Tibial nerve (tissue), 4 donors: Measurements from ENCODE around the gene ABHD17A. TPM values are rescaled to one million over a fixed set of nuclear protein-coding genes. Genes with fewer than 3 reads are reported as not detected.

ENCODE experiments used
- DNase-seq, 2 donors: peaks; one replicate each; pipeline ENCODE4 v3.0.0-alpha.2; 2019; ENCODE audit warnings: low spot score in 2 of 2
- H3K27ac ChIP-seq, 4 donors: fragments of 200-600 bp; sonication (generic) in 3 of 4; one replicate each; pipeline ENCODE4 v1.5.1; 2017 to 2019; ENCODE audit warnings: mild to moderate bottlenecking in 1 of 4
- H3K27me3 ChIP-seq, 2 donors: fragments of 200-600 bp; sonication (generic) in 1 of 2; one replicate each; pipeline versions ENCODE4 v1.5.1 to v1.6.0; 2017 to 2019
- H3K36me3 ChIP-seq, 3 donors: fragments of 200-600 bp; sonication (generic); one replicate each; pipeline ENCODE4 v1.5.1; 2018 to 2019
- H3K4me1 ChIP-seq, 4 donors: fragments of 200-600 bp; sonication (generic) in 3 of 4; one replicate each; pipeline ENCODE4 v1.5.1; 2017 to 2019
- H3K4me3 ChIP-seq, 4 donors: fragments of 200-600 bp; sonication (generic) in 3 of 4; one replicate each; pipeline ENCODE4 v1.5.1; 2017 to 2019; ENCODE audit warnings: mild to moderate bottlenecking in 1 of 4, moderate library complexity in 1 of 4
- H3K9me3 ChIP-seq, 4 donors: fragments of 200-600 bp; sonication (generic) in 3 of 4; one replicate each; pipeline ENCODE4 v1.5.1; 2017 to 2019
- EP300 ChIP-seq, 2 donors: sonication (generic); formaldehyde crosslinking; IDR thresholded peaks; one replicate each; pipeline ENCODE4 v1.6.1; 2017; ENCODE audit warnings: antibody characterized with exemption in 2 of 2, mild to moderate bottlenecking in 1 of 2
- POLR2A ChIP-seq, 2 donors: fragments of 450-650 bp; IDR thresholded peaks; one replicate each; pipeline ENCODE4 v1.6.1; 2017; ENCODE audit warnings: antibody characterized with exemption in 2 of 2, mild to moderate bottlenecking in 2 of 2, moderate library complexity in 2 of 2
- WGBS, 2 donors: methylation state at CpG; one replicate each; pipeline ENCODE4 v1.1.5; 2018; 5-methylcytosine and 5-hydroxymethylcytosine counted together
- total RNA-seq, 4 donors: library from RNA; depleted of rRNA; stranded (reverse); fragments of >200 nt; gene quantifications; one replicate each; pipeline ENCODE4 v1.1.0, GENCODE V29; 2016
- TF ChIP-seq, protein P1 (sequence below), 5 experiments: fragments of 200-600 bp in 3 of 5; fragments of 450-650 bp in 2 of 5; sonication (generic) in 3 of 5; IDR thresholded peaks; one replicate each; pipeline ENCODE4 v1.5.1; 2016 to 2019; ENCODE audit warnings: antibody characterized with exemption in 5 of 5, mild to moderate bottlenecking in 3 of 5, moderate library complexity in 2 of 5

The ABHD17A gene
- total RNA-seq, 4 donors from 2014 or later: 127 to 165 (median 132) TPM

DNA sequence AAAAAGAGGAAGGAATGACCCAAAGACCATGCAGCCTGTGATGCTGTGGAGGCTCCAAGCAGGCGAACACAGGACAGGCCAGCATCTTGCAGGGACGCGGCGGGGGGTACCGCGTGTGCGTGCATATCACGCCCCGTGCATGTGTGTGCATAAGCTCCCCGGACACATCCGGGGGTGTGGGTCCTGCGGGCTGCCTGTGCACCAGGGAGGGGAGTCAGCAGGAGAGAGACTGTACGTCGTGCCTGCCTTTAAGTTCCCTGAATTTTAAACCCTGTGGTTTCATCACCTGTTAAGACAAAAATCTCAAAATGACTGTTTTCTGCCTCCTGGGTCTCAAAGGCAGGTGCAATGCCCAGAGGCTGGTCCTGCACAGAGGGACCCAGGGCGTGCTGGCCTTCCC lies 36.5 kb upstream of the ABHD17A start:
- no peaks in the 10 kb centered on the region for H3K27me3 ChIP-seq
- no peaks in the 10 kb centered on the region for H3K9me3 ChIP-seq
- WGBS, 2 donors: 93 to 96% methylated on average over 15 of the region's 15 CpGs
- H3K27ac ChIP-seq: no peak overlapping the region
- no peak overlapping the region for H3K4me3 ChIP-seq
- TF ChIP-seq, protein P1, sequence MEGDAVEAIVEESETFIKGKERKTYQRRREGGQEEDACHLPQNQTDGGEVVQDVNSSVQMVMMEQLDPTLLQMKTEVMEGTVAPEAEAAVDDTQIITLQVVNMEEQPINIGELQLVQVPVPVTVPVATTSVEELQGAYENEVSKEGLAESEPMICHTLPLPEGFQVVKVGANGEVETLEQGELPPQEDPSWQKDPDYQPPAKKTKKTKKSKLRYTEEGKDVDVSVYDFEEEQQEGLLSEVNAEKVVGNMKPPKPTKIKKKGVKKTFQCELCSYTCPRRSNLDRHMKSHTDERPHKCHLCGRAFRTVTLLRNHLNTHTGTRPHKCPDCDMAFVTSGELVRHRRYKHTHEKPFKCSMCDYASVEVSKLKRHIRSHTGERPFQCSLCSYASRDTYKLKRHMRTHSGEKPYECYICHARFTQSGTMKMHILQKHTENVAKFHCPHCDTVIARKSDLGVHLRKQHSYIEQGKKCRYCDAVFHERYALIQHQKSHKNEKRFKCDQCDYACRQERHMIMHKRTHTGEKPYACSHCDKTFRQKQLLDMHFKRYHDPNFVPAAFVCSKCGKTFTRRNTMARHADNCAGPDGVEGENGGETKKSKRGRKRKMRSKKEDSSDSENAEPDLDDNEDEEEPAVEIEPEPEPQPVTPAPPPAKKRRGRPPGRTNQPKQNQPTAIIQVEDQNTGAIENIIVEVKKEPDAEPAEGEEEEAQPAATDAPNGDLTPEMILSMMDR (IDR thresholded peaks at IDR 0.05): no peak
- TF ChIP-seq EP300 (IDR thresholded peaks at IDR 0.05) (no peak), POLR2A (IDR thresholded peaks at IDR 0.05) (no peak)
- DNase-seq: no peak
- H3K4me1 ChIP-seq: no peaks in the 10 kb centered on the region
- H3K36me3 ChIP-seq: peaks cover 0 to 88% (median 5%) of the 10 kb centered on the region in 3 donors

DNA sequence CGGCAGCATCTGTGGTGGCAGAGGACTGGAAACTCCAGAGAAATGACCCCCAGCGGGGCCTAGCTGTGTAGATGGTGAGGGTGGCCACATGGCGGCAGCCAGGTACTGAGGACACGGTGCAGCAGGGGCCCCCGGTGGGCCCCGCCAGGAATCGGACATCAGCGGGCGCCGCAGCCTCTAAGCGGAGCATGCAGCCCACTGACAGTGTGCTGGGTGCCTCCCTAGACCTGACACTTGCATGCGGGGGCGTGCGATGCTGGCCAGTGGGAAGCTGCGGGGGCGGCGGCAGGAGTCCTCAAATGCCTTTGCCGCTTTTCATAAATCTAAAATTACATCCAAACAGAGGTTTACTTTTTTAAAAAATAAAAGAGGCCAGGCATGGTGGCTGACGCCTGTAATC lies 36.0 kb upstream of the ABHD17A start:
- H3K4me3 ChIP-seq: no peak overlapping the region
- H3K27me3 ChIP-seq: no peaks in the 10 kb centered on the region
- TF ChIP-seq POLR2A (IDR thresholded peaks at IDR 0.05): no peak
- TF ChIP-seq, protein P1 (IDR thresholded peaks at IDR 0.05): no peak
- TF ChIP-seq EP300 (IDR thresholded peaks at IDR 0.05): no peak
- H3K27ac ChIP-seq: no peak overlapping the region
- H3K4me1 ChIP-seq: no peaks in the 10 kb centered on the region
- 86 to 91% methylated on average over 19 of the region's 19 CpGs for WGBS, 2 donors
- H3K36me3 ChIP-seq: peaks cover 0 to 93% (median 5%) of the 10 kb centered on the region in 3 donors
- DNase-seq: no peak
- H3K9me3 ChIP-seq: no peaks in the 10 kb centered on the region

DNA sequence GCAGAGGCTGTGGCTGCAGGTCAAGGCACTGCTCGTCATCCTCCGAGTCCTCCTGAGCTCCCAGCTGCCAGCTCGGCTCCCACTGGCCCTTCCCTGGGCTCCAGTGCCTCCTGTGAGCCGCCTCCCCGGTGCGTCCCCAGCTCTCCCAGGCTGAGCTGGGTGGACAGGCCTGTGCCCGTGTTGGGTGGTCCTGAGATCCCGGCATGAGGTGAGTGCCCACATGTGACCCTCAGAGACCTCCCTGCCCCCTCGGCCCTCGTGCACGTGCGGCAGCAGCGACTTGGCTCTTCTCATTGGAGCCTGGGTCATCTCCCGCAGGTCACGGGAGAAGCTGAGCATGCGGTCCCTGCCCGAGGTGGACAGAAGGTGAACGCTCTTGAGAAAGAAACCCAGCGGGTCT lies 35.3 kb upstream of the ABHD17A start:
- TF ChIP-seq, protein P1 (IDR thresholded peaks at IDR 0.05): no peak
- no peak for DNase-seq
- Histone ChIP-seq H3K27me3 (no peaks in the 10 kb centered on the region), H3K9me3 (no peaks in the 10 kb centered on the region), H3K4me1 (no peaks in the 10 kb centered on the region), H3K27ac (no peak overlapping the region), H3K4me3 (no peak overlapping the region), H3K36me3 (peaks cover 0 to 97% (median 5%) of the 10 kb centered on the region in 3 donors)
- 88 to 96% methylated on average over 15 of the region's 19 CpGs for WGBS, 2 donors

DNA sequence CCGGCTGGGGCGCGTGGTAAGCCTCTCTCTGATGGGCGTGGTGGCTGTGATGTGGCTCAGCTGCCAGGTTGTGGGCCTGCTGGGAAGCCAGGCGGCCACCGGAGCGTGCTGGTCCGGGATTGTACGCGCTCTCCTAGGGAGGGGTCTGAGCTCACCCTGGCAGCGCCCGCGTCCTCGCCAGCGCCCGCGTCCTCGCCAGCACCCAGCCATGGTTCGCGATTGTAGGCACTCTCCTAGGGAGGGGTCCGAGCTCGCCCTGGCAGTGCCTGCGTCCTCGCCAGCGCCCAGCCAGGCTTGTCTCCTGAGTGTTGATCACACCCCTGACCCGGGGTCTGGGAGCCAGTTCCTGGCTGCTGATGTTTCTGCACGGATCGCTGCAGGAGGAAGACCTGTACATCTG lies 33.7 kb upstream of the ABHD17A start:
- no peaks in the 10 kb centered on the region for H3K4me1 ChIP-seq
- H3K36me3 ChIP-seq: peaks cover 0 to 94% (median 5%) of the 10 kb centered on the region in 3 donors
- DNase-seq: no peak
- WGBS, 2 donors: 95 to 96% methylated on average over 18 to 28 of the region's 28 CpGs
- no peak overlapping the region for H3K27ac ChIP-seq
- H3K27me3 ChIP-seq: no peaks in the 10 kb centered on the region
- no peaks in the 10 kb centered on the region for H3K9me3 ChIP-seq
- no peak overlapping the region for H3K4me3 ChIP-seq
- TF ChIP-seq EP300 (IDR thresholded peaks at IDR 0.05): no peak
- no peak for TF ChIP-seq POLR2A (IDR thresholded peaks at IDR 0.05)
- TF ChIP-seq, protein P1 (IDR thresholded peaks at IDR 0.05): no peak

DNA sequence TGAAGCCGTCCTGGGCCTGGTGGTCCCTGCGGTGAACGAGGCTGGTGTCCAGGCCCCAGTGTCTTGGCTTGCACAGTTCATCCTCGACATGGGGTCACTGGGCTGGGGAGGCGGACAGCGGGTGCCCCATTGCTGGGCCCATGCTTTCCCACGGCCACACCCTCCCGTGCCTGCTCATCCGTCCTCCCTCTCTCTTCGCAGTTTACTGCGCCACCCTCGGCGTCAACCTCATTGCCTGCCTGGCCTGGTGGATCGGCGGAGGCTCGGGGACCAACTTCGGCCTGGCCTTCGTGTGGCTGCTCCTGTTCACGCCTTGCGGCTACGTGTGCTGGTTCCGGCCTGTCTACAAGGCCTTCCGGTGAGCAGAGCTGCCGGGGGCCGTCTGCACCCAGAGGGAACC lies 32.6 kb upstream of the ABHD17A start:
- no peaks in the 10 kb centered on the region for H3K4me1 ChIP-seq
- no peak overlapping the region for H3K27ac ChIP-seq
- peaks cover 0 to 94% (median 5%) of the 10 kb centered on the region in 3 donors for H3K36me3 ChIP-seq
- H3K27me3 ChIP-seq: no peaks in the 10 kb centered on the region
- H3K9me3 ChIP-seq: no peaks in the 10 kb centered on the region
- H3K4me3 ChIP-seq: no peak overlapping the region
- TF ChIP-seq, protein P1 (IDR thresholded peaks at IDR 0.05): no peak
- no peak for TF ChIP-seq POLR2A (IDR thresholded peaks at IDR 0.05)
- no peak for TF ChIP-seq EP300 (IDR thresholded peaks at IDR 0.05)
- no peak for DNase-seq
- 87 to 97% methylated on average over 25 of the region's 25 CpGs for WGBS, 2 donors
